UCSD-AML1 (cell line): ENCODE data around the gene REC8.

Source experiments
- DNase-seq: peaks from one replicate; lab custom pipeline; 2025; ENCODE audit not compliant: unreplicated experiment; lab: John Stamatoyannopoulos, UW

The REC8 gene

DNA sequence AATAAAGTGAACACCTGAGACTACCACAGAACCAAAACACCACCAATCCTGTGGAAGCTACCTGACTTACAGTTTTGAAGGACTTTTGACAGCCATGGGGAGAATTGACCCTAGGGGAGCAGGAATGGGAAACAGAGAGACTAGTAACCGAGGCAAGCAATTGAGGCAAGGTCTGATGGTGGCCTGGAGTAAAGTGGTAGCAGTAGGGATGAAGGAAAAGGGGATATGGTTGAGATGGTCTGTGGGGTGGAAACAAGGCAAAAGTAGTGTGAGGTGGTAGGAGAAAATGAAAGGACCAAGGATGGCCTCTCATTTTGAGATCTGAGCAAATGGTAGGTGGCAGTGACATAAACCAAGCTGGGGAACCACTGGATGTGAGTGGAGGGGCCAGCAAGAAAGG lies 15.0 kb upstream of the REC8 start:
- DNase-seq = no peak

- DNase-seq = no peak
Measured at GRCh38 chr14:24157331-24157730, 14.5 kb upstream of the REC8 start.

- no peak for DNase-seq
Measured at GRCh38 chr14:24159777-24160498, 11.9 kb upstream of the REC8 start.

GRCh38 chr14:24160499-24160849 lies 11.4 kb upstream of the REC8 start:
- DNase-seq = no peak

DNA sequence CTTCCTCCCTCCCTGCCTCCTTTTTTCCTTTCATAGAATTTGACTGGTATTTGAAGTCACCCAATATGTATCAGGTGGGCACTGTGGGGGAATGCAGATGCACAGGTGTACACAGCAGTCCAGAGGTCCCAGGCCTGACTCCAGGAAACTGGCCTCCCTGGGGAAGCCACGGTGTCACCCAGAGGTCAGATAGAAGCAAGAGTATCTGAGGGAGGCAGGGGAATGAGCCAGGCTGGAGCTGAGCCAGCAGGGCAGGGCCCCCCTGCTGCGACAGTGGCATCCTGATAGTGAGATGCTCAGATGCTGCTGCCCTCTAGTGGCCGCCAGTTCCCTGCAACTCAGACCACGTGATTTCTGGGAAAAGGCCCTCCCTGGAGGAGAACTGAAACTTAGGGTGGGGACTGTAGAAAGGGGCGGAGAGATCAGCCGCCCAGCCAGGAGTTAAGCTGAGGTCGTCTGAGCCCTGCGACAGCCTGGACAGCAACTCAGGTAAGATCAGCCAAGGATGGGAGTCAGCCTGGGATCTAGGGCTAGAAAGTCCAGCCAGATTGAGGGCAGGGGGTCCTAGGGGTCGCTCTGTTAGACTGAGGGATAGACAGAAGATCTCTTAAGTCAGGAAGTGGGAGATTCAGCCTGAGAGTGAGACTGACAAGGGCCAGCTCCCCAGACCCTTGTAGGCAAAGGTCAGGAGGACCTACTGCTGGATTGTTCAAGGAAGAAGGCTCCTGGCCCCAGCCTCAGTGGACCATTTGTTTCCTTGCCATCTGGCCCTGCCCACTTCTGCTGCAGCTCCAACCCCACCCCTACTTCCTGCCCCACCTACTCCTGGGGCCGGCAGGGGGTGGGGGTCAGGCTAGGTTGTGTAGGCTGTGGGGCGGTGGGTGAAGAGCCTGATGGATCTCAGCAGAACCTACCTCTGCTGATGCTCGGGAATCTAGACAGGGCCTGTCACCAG lies 10.8 kb upstream of the REC8 start, which contains the start of gene IRF9:
TSS of gene IRF9 (plus strand) at position 416 of the 955 bp plus-strand sequence. CDS start 880 bp downstream, outside the sequence.
- peak; percentile 97 for DNase-seq

GRCh38 chr14:24162093-24162492 lies 9.8 kb upstream of the REC8 start:
- DNase-seq = no peak

DNA sequence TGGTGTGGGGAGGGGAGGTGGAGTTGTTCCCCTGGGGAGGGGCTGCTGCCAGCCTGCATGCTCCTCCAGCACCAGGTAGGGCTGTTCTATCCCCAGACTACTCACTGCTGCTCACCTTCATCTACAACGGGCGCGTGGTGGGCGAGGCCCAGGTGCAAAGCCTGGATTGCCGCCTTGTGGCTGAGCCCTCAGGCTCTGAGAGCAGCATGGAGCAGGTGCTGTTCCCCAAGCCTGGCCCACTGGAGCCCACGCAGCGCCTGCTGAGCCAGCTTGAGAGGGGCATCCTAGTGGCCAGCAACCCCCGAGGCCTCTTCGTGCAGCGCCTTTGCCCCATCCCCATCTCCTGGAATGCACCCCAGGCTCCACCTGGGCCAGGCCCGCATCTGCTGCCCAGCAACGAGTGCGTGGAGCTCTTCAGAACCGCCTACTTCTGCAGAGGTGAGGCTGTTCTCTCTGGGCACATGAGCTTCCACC lies 7.3 kb upstream of the REC8 start:
- no peak for DNase-seq

- no peak for DNase-seq
Measured at GRCh38 chr14:24165785-24166184, 6.1 kb upstream of the REC8 start.

GRCh38 chr14:24167469-24168114 lies 4.3 kb upstream of the REC8 start:
- DNase-seq = peak; percentile 26

DNA sequence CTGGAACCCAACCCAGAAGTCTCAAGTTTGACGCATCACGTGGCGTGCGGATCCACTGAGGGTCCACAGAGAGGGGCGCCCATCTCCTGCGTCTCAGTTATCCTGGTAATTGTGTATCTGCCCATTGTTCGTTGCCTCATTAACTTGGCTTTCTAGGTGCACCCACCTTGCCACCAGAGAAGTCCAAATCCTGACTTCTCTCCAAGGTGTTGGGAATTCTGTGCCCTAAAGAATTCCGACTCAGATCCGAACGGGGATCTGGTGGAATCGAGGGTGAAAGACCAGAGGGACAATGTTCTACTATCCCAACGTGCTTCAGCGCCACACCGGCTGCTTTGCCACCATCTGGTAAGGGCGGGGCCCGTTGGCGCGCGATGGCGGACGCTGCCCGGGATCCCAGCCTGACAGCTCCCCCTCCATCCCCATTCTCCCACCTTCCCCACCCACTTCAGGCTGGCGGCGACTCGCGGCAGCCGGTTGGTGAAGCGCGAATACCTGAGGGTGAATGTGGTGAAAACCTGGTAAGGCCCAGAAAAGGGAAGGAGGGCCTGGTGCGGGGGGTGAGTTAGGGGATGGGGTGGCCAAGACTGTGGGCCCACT lies 481 bp downstream of the REC8 start:
- DNase-seq = no peak

DNA sequence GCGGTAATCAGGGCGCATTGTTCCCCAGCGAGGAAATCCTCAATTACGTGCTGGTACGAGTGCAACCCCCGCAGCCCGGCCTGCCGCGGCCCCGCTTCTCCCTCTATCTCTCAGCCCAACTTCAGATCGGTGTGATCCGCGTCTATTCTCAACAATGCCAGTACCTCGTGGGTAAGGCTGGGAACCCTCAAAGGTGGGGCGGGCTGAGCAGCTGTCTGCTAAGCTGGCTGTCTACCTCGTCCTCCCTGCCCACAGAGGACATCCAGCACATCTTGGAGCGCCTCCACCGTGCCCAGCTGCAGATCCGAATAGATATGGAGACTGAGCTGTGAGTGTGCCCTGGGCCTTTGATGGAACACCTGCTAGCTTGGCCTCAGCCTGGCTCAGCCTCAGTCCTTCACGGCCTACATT lies 996 bp downstream of the REC8 start:
- no peak for DNase-seq

DNA sequence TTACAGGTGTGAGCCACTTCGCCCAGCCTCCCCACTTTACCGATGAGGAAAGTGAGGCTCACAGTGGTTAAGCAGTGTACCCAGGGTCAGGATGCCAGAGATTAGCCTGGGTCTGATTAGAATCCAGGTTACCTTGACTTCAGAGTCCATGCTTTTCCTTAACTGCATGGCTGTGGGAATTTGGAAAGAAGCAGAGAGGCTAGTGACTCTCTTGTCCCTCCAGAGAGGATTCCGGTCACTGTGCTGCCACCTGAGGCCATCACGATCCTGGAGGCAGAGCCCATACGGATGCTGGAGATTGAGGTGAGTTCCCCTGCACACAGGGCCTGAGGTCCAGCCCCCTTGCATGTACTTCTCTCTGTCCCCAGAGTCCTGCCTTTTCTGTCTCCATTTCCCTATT lies 4.7 kb downstream of the REC8 start:
- no peak for DNase-seq

DNA sequence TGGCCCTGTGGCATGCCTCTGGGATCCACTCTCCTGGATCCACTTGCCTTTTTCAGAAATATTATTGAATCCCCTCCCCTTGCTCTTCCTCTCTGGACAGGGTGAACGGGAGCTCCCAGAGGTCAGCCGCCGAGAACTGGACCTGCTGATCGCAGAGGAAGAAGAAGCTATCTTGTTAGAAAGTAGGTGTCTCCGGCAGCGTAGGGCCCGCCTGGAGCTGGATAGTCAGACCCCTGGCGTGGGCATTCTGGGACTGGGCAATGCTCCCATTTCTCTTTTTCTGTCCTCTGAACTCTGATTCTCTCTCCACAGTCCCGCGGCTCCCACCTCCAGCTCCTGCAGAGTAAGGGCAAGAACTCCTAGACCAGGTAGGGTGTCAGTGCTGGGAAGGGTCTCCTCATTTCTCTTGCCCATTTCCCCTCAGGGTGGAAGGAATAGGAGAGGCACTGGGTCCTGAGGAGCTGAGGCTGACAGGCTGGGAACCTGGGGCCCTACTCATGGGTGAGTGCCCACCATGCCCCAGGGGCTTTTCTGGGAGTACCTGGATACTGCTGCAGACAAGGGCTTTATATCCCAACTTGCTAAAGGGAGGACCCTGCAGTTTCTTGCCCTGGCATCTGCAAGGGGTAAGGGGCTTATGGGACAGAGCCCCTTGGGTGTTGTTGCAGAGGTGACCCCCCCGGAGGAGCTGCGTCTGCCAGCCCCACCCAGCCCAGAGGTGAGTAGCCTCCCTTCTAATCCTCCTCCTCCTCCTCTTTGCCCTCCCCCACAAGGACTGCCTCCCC lies 5.4 kb downstream of the REC8 start:
- DNase-seq = no peak

DNA sequence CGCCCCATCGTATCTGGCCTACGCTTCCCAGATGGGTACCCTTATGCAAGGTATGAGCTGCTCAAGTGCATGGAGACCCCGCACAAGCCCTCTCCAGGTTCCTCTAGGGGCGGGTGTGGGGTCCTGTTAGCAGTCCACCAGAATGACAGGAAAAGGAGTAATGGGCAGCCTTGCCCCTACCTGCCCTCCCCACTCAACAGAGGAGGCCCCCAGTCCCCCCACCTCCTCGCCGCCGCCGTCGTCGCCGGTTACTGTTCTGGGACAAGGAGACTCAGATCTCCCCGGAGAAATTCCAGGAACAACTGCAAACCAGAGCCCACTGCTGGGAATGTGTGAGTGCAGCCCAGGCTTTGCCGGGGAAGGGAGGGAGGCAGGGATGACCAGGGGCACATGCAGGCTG lies 6.0 kb downstream of the REC8 start:
- DNase-seq = no peak

DNA sequence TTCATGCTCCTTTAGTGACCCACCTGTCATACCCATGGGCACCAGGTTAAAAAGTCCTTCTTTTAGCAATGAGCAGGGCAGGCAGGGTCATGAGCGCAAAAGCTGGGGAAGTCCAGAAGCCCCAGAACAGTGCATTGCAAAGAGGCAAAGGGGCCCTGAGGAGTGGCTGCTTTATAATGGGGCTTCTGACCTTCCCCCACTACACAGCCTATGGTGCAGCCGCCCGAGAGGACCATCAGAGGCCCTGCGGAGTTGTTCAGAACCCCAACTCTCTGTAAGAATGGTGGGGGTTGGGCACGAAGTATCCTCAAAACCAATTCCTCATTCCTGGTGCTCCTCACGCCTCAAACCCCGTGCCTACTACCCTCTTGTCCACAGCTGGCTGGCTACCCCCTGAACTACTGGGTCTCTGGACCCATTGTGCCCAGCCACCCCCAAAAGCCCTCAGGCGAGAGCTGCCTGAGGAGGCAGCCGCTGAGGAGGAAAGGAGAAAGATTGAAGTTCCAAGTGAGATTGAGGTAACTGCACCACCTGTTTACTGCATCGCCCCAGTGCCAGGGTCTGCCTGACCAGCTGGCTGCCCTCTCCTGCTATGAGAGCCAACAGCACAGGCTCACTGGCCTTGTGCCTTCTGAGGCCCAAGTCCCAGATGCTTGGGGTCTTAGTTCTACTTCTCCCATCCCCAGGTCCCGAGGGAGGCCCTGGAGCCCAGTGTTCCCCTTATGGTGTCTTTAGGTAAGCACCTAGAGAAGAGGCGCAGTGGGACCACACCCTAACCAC lies 6.7 kb downstream of the REC8 start:
- DNase-seq = no peak

DNA sequence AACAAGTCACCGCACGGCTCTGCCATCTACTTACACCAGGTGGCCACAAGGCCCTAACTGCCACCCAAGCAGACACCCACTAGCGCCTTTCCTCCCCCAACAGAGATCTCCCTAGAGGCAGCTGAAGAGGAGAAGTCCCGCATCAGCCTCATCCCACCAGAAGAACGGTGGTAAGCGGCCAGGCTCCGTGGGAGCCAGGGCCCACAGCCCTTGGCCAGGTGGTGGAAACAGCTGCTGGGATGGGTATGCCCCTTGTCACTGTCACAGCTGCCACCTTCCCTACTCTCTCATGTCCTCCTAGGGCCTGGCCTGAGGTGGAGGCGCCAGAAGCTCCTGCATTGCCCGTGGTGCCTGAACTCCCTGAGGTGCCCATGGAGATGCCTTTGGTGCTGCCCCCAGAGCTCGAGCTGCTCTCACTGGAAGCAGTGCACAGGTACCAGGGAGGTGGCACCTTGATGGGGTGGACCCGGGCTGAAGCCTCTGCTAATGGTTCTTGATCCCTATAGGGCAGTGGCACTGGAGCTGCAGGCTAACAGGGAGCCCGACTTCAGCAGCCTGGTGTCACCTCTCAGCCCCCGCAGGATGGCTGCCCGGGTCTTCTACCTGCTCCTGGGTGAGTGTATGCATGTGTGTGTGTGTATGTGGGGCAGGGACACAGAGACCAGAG lies 7.5 kb downstream of the REC8 start:
- DNase-seq = no peak

DNA sequence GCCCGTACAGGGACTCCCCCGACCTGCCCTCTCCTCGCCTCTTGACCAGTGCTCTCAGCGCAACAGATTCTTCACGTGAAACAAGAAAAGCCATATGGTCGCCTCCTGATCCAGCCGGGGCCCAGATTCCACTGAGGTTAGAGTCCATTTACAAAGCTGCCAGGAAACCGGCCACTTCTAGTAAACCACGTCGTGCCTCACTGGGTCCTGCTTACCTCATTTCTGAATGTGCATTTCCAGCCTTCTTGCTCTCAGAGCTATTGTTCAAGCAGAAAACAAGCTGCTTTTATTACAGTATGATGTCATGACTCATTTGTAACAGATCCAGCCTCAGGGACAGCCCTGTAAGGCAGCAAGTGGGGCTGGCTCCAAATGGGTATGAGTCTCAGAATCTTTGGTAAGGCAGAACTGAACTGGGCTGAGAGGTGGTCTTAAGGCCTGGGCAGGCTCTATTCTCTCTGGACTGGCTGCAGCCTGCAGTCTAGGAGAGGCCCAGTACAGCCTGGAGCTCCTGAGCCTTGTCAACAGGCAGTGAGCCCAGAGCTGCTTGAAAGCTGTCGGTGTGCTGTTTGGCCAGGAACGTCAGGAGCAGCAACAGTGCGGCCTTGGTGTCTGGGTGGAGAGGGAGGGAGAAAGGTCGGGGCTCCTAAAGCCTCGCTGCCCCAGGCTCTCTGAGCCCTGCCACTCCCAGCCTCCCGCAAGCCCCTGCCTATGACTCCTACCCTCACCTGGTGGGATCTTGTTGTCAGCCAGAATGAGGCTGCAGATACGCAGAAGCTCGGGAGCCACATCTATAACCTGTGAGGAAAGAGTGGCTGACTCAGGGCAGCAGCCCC lies 8.3 kb downstream of the REC8 start:
- no peak for DNase-seq

- DNase-seq = no peak
Measured at GRCh38 chr14:24181371-24182077, 9.6 kb downstream of the REC8 start.
